HG03025 (cell line): ENCODE measurements around the gene MSMP.

Experiments used
- ATAC-seq: cut with Tn5 transposase; IDR thresholded peaks from one replicate; pipeline ENCODE4 v1.9.1; 2021; ENCODE audit warnings: mild to moderate bottlenecking, moderate library complexity; ENCODE audit not compliant: unreplicated experiment, low FRiP score

MSMP gene

DNA sequence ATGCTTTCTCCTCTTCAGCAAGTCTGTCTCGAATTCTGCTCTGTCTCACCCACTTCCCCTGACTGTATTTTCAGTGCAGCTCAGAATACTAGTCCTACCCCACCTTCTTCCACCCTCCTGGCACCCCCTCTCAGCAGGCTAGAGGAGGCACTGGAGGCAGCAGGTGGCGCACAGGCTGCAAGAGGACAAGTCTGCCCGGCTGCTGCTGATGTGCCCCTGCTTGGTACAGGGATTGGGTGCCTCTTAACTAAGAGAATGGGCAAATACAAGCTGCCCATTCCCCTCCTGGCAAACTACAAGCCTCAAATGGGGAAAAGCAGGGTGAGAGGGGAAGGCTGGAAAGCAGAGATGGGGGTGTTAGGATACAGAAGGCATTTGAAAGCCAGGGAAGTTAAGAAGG lies 27.1 kb downstream of the MSMP start:
- ATAC-seq: no peak

DNA sequence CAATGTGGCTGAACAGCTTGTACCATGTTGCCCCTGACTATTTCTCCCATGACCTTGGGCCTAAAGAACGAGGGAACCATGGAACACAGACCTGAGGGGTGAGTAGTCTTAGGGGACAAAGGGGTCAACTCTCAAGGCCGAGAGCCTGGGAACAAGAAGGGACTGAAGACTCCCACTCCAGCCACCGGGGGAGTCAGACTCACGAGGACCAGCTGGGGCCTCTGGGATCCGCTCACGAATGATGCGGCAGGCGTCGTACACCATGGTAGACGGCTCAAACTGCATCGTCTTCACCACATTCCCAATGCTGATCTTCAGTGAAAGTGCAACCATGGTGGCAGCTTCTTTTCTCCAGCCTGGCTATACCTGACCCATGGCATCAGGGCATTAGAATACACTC lies 28.7 kb downstream of the MSMP start:
- ATAC-seq: no peak

DNA sequence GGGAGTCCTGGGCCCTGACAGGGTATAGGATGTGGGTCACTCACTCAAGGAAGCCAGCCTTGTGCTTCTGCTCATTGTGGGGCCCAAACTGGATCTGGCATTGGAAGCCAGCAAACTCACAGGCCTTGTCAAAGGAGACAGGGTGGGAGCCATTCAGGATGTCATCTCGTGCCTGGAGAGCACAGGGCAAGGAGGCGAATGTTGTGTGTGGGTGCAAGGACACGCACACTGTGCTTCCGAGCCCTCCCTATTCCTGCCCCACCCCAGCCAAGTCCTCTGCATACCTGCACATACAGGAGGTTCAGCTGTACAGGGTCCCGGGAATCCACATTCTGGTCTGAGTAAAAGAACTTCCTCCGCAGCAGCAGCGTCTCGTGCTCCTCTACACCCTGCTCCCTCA lies 30.2 kb downstream of the MSMP start:
- no peak for ATAC-seq

DNA sequence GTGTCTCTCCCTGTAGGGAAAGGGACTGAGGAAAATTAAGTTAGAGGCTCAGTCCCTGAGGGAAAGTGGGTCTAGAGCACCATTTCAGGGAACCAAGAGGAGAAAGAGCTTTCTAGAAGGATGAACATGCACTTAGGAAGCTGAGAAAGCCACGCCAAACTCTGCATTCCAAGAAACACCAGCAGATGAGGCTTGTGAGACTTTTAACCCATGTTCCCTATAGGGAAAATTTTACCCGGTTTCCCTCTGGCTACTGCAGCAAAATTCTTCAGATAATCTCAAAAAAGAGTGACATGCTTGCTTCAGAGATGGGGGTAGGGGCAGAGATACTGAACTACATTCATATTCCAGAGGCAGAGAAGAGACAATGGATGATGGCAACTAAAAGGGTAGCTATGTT lies 30.6 kb downstream of the MSMP start:
- ATAC-seq: no peak

DNA sequence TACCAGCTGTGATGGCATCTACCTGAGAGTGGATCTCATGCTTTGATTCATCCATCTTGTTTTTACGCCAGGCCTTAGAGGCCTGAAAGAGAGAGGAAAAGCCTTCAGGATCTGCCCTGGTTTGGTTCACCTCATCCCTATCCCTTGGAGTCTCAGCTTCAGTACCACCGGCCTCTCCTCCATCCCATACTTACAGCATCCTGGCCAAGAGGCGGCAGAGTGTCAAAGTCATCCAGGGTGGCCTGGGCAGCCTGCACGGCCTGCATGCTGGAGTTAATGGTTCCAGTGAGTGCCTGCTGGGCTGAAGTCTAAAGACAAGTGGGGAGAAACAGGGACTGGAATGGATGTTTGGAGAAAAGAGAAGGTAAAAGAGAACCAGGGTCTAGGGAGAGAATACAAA lies 34.5 kb downstream of the MSMP start:
- no peak for ATAC-seq

DNA sequence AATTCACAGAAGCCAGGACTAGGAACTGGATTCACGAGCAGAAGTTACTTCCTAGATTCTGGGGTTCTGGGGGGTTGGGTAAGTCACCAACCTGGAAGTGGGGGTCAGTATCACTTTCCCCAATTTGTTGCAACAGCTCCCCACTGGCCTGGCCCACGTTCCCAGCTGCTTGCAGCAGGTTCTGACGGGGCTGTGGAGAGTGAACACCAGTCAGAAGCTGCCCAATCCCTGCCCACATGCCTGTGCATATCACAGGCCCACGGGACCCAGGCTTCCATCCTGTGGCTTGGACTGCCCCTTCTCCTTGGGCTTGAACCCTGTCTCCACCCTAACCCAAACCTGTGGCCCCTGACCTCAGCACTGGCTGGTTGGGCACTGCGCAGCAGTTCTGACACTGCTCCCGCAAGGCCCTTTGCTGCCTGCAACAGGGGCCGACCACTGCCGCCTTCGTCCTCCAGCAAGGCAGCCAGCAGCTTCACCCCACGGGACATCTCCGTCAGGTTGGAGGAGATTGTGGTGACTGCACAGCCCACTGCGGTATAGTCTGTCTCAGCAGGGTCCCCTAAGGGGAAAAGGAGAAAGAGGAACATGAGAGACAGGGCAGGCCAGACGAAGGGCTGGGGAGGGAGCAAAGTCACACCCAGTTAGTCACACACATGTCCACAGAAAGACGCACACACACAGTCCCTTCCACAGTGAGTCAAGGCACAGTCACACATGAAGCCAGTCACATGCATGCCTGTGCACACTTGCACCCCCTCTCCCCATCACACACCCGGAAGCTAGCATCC lies 35.2 kb downstream of the MSMP start:
- ATAC-seq: no peak

DNA sequence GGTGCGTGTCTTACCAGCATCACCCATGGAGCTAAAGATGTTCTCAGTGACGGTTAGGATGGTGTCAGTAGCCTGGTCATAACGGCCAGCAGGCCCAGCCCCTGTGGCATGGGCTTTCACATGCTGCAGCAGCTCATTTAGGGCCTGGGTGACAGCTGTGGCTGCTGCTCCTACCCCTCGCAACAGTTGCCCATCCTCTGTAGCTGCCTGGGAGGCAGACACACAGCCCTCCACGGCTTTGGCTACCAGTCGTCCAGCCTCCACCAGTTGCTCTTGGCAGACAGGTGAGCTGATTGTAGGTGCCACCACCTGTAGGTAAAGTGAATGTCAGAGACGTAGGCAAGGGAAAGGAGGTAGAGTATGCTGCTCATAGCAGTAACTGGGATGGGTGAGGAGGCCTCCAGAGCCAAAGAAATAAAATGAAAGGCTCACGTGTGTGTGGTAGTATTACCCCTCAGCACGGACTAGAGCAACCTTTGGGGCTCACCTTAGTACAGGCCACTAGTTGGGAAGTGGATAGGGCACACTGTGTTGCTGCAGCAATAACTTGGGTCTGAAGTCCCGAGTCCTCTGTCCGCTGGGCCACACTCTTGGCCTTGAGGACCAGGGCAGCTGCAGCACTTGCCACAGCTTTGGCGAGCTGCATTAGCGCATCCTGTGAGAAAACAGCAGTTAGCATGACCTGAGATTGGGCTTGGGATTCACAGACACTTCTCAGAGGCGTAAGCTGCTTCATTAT lies 36.8 kb downstream of the MSMP start:
- ATAC-seq: no peak

DNA sequence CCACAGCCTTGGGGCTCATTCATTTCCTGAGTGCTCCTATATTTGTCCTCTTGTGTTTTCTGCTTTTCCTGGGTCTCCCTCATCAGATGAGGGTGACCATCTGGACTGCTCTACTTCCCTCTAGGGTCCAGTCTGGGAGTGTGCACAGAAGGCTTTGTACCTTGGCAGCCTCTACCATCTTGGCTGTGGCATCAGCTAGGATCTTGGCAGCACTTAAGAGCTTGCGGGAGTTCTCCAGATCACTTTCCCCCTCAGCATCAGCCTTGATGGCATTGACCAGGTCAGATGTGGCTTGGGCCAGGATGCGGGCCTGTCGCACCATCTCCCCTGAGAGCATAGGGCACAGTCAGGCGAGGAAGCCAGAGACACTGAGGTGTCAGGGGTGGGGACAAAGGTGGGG lies 37.8 kb downstream of the MSMP start:
- ATAC-seq: no peak

DNA sequence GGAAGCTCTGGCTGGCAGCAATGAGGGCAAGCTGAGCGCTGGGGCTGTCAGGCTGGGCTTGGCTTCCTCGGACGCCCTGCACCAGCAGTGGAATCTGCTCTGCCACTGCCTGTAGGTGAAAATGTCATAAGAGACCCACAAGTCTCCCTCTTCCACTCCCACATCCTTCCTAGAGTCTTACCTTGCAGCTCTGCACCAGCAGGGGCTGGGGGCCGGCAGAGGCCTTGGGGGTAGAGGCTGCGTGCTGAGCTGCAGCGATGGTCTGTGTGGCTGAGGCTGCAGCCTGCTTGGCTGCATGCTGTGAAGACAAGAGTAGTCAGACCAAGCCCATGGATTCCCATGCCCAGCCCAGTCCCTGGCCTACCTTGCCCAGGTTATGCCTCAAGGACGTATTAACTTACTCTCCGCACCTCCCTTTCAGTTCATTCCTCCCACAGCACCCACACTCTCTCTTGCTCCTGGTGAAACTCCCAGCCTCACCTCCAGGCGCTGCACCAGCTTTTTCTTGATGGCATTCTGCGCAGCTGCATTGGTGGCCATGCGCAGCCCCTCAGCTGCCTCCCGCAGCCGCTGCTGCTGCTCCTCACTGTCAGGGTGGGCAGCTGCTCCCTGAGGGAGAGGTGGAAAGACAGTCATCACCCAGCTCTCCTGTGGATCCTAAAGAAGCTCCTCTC lies 39.4 kb downstream of the MSMP start:
- no peak for ATAC-seq

DNA sequence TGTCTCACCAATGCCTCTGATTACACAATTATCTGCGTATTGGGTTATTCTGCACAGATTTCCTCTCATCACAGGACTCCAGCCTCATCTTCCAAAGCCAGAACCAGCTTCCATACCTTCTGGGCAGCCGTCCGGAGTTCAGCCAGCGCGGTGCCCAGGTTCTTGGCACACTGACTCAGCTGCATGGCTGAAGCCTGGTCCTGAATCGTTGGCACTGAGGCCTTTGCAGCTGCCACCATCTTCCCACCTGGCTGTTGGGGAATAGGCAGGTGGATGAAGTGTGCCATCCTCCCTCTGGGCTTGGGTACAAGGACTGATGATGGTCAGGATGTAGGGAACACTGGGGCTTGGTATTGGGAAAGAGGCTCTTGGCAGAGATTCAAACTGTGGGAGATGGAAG lies 40.0 kb downstream of the MSMP start:
- no peak for ATAC-seq

DNA sequence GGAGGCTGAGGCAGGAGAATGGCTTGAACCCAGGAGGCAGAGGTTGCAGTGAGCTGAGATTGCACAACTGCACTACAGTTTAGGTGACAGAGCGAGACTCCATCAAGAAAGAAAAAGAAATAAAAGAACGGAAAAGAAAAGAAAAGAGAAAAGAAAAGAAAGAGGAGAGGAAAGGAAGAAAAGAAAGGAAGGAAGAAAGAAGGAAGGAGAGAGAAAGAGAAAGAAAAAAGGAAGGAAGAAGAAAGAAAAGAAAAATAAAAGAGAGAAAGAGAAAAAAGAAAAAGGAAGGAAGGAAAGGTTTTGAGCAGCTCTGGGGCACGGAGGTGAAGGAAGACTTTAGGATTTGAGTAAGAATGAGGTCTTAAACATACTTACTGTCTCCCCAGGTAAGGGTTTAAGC lies 40.5 kb downstream of the MSMP start:
- ATAC-seq: no peak

DNA sequence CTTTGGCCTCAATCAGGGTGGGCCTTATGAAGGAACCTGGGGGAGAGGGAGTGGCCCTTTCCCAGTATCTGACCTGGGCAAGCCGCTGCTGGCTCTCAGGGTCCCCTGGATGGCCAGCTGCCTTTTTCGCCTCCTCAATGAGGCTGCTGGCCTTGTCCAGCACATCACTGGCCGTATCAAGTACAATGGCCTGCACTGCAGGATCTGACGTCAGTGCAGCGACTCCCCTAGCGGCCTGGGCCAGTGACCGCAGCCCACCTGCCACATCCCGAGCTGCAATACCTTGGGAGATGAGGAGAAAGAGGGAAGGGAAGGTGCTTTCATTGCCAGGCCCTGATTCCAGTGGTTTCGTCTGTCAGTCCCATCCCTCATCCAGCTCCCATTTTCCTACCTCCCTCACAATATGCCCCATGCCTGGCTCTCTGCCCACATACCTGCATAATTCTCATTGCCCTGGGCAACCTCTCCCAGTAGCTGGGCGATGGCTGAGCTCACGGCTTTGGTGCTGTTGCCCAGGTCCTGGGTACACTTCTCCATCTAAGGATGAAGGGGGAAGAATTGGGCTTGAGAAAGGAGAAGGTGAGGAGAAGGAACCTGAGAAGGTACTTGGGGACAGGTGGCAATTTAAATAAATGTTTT lies 41.2 kb downstream of the MSMP start:
- no peak for ATAC-seq

DNA sequence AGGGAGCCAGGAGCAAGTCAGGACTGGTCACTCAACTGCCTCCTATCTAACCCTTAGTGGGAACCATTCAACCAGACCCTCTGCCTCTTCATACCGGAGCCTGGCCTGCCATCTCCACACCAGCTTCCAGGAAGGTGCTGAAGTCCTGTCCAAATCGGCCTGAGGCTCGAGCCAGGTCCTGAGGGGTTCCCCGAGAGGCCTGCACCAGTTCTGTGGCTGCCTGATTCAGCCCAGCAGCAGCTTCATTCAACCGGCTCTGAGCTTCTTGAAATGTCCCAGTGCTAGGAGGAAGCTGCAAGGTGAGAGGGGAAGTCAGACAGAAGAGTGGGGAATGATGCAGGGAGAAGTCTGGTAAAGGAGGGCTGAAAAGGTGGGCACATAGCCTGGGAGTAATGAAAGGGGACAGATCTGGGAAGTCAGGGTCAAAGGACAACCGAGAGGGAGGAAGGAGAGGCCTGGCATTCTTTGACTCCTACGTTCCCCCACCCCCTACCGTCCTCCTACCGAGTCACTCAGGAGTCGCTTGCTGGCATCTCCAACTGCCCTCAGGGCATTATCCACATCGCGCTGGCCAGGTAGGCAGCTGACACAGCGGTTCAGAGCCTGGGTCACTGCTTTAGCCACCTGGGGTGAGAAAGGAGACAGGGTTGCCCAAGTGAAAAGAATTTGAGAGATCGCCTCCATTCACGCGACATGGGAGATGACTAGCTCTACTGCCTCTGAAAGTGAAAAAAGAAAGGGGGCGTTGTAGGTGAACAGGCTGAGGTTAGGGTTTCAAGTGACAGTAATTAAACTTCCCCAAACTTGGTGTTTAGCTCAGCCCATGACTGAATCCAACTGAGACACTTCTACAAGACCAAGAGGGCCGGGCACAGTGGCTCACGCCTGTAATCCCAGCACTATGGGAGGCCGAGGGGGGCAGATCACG lies 42.3 kb downstream of the MSMP start:
- ATAC-seq: no peak

DNA sequence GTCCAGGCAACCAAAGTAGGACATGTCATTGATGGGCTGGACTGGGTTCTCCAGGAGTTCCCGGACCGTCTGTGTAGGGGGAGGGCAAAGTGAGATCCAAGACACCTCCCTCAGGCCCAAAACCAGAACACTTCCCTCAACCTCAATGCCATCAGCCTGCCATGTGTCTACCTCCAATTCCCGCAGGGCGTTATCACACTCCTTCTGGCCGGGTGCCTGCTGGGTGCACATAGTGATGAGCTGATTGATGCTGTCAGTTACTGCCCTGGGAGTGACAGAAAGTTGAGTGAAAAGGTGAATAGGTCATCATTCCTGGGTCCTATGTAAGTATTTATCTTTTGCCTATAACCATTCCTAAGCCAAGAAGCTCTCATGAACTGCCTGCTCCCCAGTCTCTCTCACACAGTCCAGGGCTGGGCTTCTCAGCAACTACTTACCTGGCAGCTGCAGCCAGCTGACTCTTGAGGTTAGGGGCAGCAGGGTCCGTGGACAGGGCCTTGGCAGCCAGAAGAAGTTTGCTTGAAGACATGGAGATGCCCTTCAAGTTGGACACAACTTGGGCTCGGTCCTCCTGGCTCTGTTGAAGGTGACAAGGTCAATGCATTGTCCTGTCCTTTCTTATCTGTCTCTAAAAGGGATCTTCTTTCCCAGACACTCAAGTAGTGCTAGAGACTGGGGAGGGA lies 43.1 kb downstream of the MSMP start:
- no peak for ATAC-seq

DNA sequence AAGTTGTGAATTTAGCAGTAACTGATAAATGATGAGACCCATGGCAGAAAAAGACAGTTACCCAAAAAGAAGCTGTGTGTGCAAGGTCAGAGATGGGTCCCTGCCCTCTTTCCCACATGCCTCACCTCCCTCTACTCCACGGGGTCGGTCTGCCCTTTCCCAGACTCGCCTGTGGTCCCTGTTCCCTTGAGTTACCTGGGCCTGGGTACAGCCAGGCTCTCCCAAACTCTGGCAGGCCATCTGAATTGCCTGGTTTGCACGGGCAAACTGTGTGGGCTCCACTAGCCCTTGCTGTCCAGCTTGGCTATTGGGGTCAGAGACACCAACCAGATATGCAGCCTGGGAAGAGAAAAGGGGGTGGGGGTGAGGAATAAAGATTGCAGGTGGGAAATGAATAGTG lies 45.9 kb downstream of the MSMP start:
- no peak for ATAC-seq

DNA sequence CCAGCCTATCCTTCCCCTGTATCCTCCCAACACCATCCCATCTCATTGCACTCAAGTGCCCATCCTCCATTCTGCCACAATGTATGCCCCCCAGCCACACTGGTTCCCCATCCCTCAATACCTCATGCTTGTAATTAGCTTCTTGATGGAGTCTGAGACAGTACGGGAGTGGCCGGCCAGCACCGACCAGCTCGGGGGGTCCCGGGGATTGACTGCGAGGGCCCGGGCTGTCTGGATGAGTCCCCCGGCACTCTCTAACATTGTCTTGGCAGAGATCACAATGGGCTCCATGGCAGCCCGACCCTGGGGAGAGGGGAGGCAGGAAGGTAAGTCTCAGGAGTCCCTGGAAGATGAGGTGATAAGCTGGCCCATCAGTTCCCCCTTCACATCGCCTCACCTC lies 47.1 kb downstream of the MSMP start:
- ATAC-seq: no peak

DNA sequence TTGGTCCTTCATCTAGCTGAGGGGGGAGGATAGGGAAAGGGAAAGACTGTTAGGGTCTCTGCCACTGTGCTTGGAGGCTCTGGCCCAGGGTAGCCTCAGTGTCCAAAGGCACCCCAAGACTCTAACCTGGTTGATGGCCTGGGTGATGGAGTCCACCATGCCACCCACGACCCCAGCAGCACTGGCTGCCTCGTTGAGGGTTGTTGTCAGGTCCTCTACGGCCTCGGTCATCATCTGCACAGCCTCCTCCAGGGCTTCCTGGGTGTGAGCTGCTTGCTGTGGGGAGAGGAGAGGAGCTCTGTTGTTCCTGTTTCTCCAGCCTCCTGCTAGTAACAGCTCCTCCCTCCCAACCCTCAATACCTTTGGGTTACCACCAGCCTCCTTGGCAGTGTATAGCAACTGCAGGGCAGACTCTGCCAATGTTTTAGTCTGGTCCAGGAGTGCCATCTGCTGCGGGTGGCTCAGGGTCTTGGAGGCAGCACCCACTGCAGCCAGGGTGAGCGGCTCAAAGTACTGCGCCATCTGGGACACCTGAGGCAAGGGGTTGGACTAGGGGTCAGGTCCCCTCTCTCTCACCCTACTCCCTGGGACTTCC lies 48.1 kb downstream of the MSMP start:
- no peak for ATAC-seq

DNA sequence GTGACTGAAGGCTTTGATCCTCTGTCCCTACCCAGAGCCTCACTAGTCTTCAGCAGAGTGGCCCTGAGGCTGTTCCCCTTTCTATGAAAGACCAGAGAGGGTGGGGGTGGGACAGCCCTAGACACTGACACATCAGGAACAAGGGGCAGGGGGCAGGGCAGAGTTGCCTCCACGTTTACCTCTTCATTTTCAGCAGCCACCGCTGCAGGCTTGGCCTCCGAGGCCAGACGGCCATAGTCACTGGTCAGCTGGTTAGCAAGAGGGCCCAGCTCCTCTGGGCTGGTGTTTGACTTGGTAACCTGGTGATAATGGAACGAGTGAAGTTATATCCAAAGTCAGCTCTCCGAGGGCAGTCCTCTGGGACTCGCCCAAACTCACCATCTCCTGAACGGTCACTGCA lies 48.7 kb downstream of the MSMP start:
- no peak for ATAC-seq
